HL-60 (cell line): ENCODE measurements around the gene RPSA.
"Not testable (repeated sequence)": the region's sequence is repeated elsewhere in the genome, so short reads cannot be mapped to it uniquely, and the experiment has no call there.

Source experiments
- DNase-seq, 2 experiments: peaks; one replicate each; pipeline ENCODE4 v3.0.0-alpha.2; 2010 to 2020; ENCODE audit warnings: low read depth in 1 of 2, low spot score in 1 of 2
- H3K27ac ChIP-seq: fragments of 250-450 bp; sonication (Bioruptor Pico); replicated peaks from 2 replicates; pipeline ENCODE4 v1.5.1; 2020; ENCODE audit warnings: mild to moderate bottlenecking, moderate library complexity
- H3K27me3 ChIP-seq: fragments of 250-450 bp; sonication (Bioruptor Pico); 2 replicates; pipeline ENCODE4 v1.5.1; 2021; ENCODE audit warnings: mild to moderate bottlenecking, moderate library complexity; ENCODE audit not compliant: insufficient read depth, poor library complexity, severe bottlenecking
- H3K4me3 ChIP-seq: replicated peaks from 2 replicates; pipeline ENCODE4 v1.5.1; 2011; ENCODE audit warnings: mild to moderate bottlenecking, control low read depth, low read length; ENCODE audit not compliant: insufficient read depth
- CTCF ChIP-seq: IDR thresholded peaks from one replicate; pipeline ENCODE4 v1.5.1; 2011; ENCODE audit warnings: low read length, control low read depth, inconsistent platforms; ENCODE audit not compliant: insufficient read depth
- GABPA ChIP-seq: IDR thresholded peaks from 2 replicates; pipeline ENCODE4 v1.6.1; 2012; ENCODE audit warnings: low read depth
- POLR2AphosphoS5 ChIP-seq: IDR thresholded peaks from 2 replicates; pipeline ENCODE4 v1.6.1; 2012; ENCODE audit warnings: low read depth
- REST ChIP-seq: IDR thresholded peaks from 2 replicates; pipeline ENCODE4 v1.6.1; 2012; ENCODE audit warnings: low read depth; ENCODE audit not compliant: insufficient replicate concordance
- SPI1 ChIP-seq: IDR thresholded peaks from 2 replicates; pipeline ENCODE4 v1.6.1; 2012; ENCODE audit warnings: low read depth, mild to moderate bottlenecking, borderline replicate concordance

RPSA gene

GRCh38 chr3:39457361-39457760 lies 50.8 kb downstream of the RPSA start:
- no peak for DNase-seq
- H3K4me3 ChIP-seq: no peak overlapping the region
- peaks cover 2% of the 10 kb centered on the region for H3K27me3 ChIP-seq
- H3K27ac ChIP-seq: no peak overlapping the region
- no peak for TF ChIP-seq POLR2AphosphoS5
- TF ChIP-seq SPI1: no peak
- TF ChIP-seq CTCF: no peak
- no peak for TF ChIP-seq REST
- no peak for TF ChIP-seq GABPA

GRCh38 chr3:39458579-39458978 lies 52.1 kb downstream of the RPSA start:
- not testable (repeated sequence) for H3K4me3 ChIP-seq, DNase-seq, H3K27ac ChIP-seq, H3K27me3 ChIP-seq

- Histone ChIP-seq H3K27me3 (no peaks in the 10 kb centered on the region), H3K4me3 (no peak overlapping the region), H3K27ac (no peak overlapping the region)
- TF ChIP-seq CTCF (no peak), POLR2AphosphoS5 (no peak), REST (no peak), GABPA (no peak), SPI1 (no peak)
- DNase-seq: no peak
Measured at GRCh38 chr3:39460677-39461076, 54.2 kb downstream of the RPSA start.
